H1 (cell line): ENCODE results near the gene TXNDC2. TPM values are rescaled to one million over a fixed set of nuclear protein-coding genes. Genes with fewer than 3 reads are reported as not detected.
A peak's percentile ranks its signal among the peaks of the same experiment; 100 is the strongest.

Experiments
- CTCF ChIA-PET: fragments of 300-600 bp; sonication (Branson Sonifier 250); formaldehyde crosslinking; loops from one replicate; lab custom pipeline; 2021; ENCODE audit not compliant: partially characterized antibody; lab: Charles Lee
- POLR2A ChIA-PET: fragments of 300-600 bp; sonication (Branson Sonifier 250); formaldehyde crosslinking; loops from one replicate; lab custom pipeline; 2021; ENCODE audit warnings: inconsistent platforms; ENCODE audit not compliant: partially characterized antibody; lab: Charles Lee
- DNase-seq, 2 experiments: peaks; one replicate each; pipeline versions ENCODE4 v3.0.0 to v3.0.0-alpha.2; 2010 to 2022; ENCODE audit warnings: low spot score in 2 of 2, low read depth in 1 of 2, mixed read lengths in 1 of 2
- FAIRE-seq: peaks from 2 replicates; lab custom pipeline; 2011; peaks lifted over from hg19 to GRCh38; lab: Jason Lieb, UNC
- H2AFZ ChIP-seq: 2 replicates; pipeline ENCODE4 v1.8.1; 2012; ENCODE audit warnings: low read length, inconsistent platforms
- H2AK5ac ChIP-seq: 2 replicates; pipeline ENCODE4 v1.6.1; 2013; ENCODE audit warnings: low read depth, low read length
- H2BK120ac ChIP-seq: replicated peaks from 2 replicates; pipeline ENCODE3; 2013; ENCODE audit warnings: low read depth, low read length, inconsistent platforms
- H2BK12ac ChIP-seq: 2 replicates; pipeline ENCODE4 v1.6.1; 2013; ENCODE audit warnings: low read depth, low read length
- H2BK15ac ChIP-seq: 2 replicates; pipeline ENCODE4 v1.6.1; 2013; ENCODE audit warnings: low read length
- H2BK20ac ChIP-seq: 2 replicates; pipeline ENCODE4 v1.6.1; 2013; ENCODE audit warnings: low read length
- H2BK5ac ChIP-seq: 2 replicates; pipeline ENCODE4 v1.6.1; 2013; ENCODE audit warnings: low read depth, low read length
- H3K14ac ChIP-seq: 2 replicates; pipeline ENCODE4 v1.6.1; 2013; ENCODE audit warnings: inconsistent platforms; ENCODE audit not compliant: insufficient read length
- H3K18ac ChIP-seq: 2 replicates; pipeline ENCODE4 v1.6.1; 2013; ENCODE audit warnings: low read length; ENCODE audit errors: extremely low read depth
- H3K23ac ChIP-seq: 2 replicates; pipeline ENCODE4 v1.6.1; 2013; ENCODE audit warnings: inconsistent platforms; ENCODE audit not compliant: insufficient read length
- H3K23me2 ChIP-seq: 2 replicates; pipeline ENCODE4 v1.6.1; 2013; ENCODE audit warnings: low read depth, low read length
- H3K27ac ChIP-seq: 2 replicates; pipeline ENCODE4 v1.6.1; 2011; ENCODE audit warnings: low read depth, low read length, inconsistent platforms
- H3K27me3 ChIP-seq, 4 experiments: replicated peaks in 1 of 4; 1 replicate in 1 of 4; 2 replicates in 3 of 4; pipeline versions ENCODE4 v1.6.1 to v1.8.1; 2011 to 2013; ENCODE audit warnings: low read length in 3 of 4, mild to moderate bottlenecking in 3 of 4, inconsistent platforms in 2 of 4, mixed read lengths in 2 of 4, moderate library complexity in 1 of 4; ENCODE audit not compliant: control insufficient read depth in 3 of 4, insufficient read depth in 3 of 4; ENCODE audit errors: extremely low read depth in 1 of 4
- H3K36me3 ChIP-seq, 4 experiments: 2 replicates each; pipeline versions ENCODE4 v1.6.1 to v1.8.1; 2011 to 2013; ENCODE audit warnings: mild to moderate bottlenecking in 4 of 4, low read length in 3 of 4, moderate library complexity in 2 of 4, control low read depth in 1 of 4, inconsistent platforms in 1 of 4; ENCODE audit not compliant: insufficient read depth in 4 of 4, control insufficient read depth in 2 of 4
- H3K4ac ChIP-seq: replicated peaks from 2 replicates; pipeline ENCODE3; 2013; ENCODE audit warnings: low read length, low read depth, mixed read lengths, inconsistent platforms; ENCODE audit not compliant: insufficient read length
- H3K4me1 ChIP-seq, 4 experiments: replicated peaks in 1 of 4; 1 replicate in 1 of 4; 2 replicates in 3 of 4; pipeline versions ENCODE4 v1.6.1 to v1.8.1; 2011 to 2013; ENCODE audit warnings: low read length in 3 of 4, inconsistent platforms in 2 of 4, mixed read lengths in 1 of 4; ENCODE audit not compliant: insufficient read depth in 4 of 4, control insufficient read depth in 3 of 4
- H3K4me2 ChIP-seq, 2 experiments: 2 replicates each; pipeline versions ENCODE4 v1.6.1 to v1.8.1; 2011 to 2013; ENCODE audit warnings: low read depth in 2 of 2, low read length in 2 of 2, control low read depth in 1 of 2, inconsistent platforms in 1 of 2, mild to moderate bottlenecking in 1 of 2; ENCODE audit not compliant: insufficient read depth in 1 of 2
- H3K4me3 ChIP-seq, 4 experiments: fragments of 200-600, 300-600 bp in 1 of 4; sonication (generic), shearing (Covaris generic), sonication (Bioruptor Twin) in 1 of 4; 2 replicates each; pipeline versions ENCODE4 v1.5.1 to v1.8.1; 2011 to 2016; ENCODE audit warnings: low read length in 4 of 4, low read depth in 3 of 4, control low read depth in 2 of 4, inconsistent platforms in 2 of 4, mild to moderate bottlenecking in 2 of 4, mixed read lengths in 1 of 4, moderate library complexity in 1 of 4; ENCODE audit not compliant: insufficient read depth in 2 of 4; ENCODE audit errors: extremely low read depth in 1 of 4
- H3K56ac ChIP-seq: replicated peaks from 2 replicates; pipeline ENCODE3; 2013; ENCODE audit warnings: low read depth, mild to moderate bottlenecking, mixed read lengths, low read length, inconsistent platforms; ENCODE audit not compliant: insufficient read length
- H3K79me1 ChIP-seq: 2 replicates; pipeline ENCODE4 v1.6.1; 2013; ENCODE audit warnings: low read depth, low read length, control low read depth
- H3K79me2 ChIP-seq, 2 experiments: 2 replicates each; pipeline versions ENCODE4 v1.6.1 to v1.8.1; 2012 to 2013; ENCODE audit warnings: low read length in 2 of 2, mild to moderate bottlenecking in 2 of 2, inconsistent platforms in 1 of 2; ENCODE audit not compliant: insufficient read depth in 2 of 2, control insufficient read depth in 1 of 2
- H3K9ac ChIP-seq, 4 experiments: replicated peaks in 1 of 4; 1 replicate in 1 of 4; 2 replicates in 3 of 4; pipeline versions ENCODE4 v1.6.1 to v1.8.1; 2011 to 2013; ENCODE audit warnings: low read depth in 3 of 4, low read length in 3 of 4, control low read depth in 2 of 4, mild to moderate bottlenecking in 2 of 4, moderate library complexity in 2 of 4, inconsistent platforms in 1 of 4; ENCODE audit errors: extremely low read depth in 1 of 4
- H3K9me3 ChIP-seq, 2 experiments: 2 replicates each; pipeline versions ENCODE4 v1.6.1 to v1.8.1; 2012 to 2013; ENCODE audit warnings: mild to moderate bottlenecking in 2 of 2, moderate library complexity in 2 of 2, control low read depth in 1 of 2, inconsistent platforms in 1 of 2, low read depth in 1 of 2, low read length in 1 of 2, mixed read lengths in 1 of 2; ENCODE audit not compliant: insufficient read depth in 2 of 2
- H4K20me1 ChIP-seq, 2 experiments: replicated peaks in 1 of 2; 2 replicates each; pipeline versions ENCODE3 to v1.8.1; 2011 to 2013; ENCODE audit warnings: inconsistent platforms in 2 of 2, low read length in 2 of 2, mild to moderate bottlenecking in 1 of 2; ENCODE audit not compliant: insufficient read depth in 2 of 2, control insufficient read depth in 1 of 2
- H4K5ac ChIP-seq: 2 replicates; pipeline ENCODE4 v1.6.1; 2013; ENCODE audit warnings: low read length, low read depth, mixed read lengths, inconsistent platforms; ENCODE audit not compliant: insufficient read length
- H4K8ac ChIP-seq: 2 replicates; pipeline ENCODE4 v1.8.0; 2013; ENCODE audit warnings: mild to moderate bottlenecking, moderate library complexity, low read length, inconsistent platforms; ENCODE audit not compliant: insufficient read depth; ENCODE audit errors: extremely low read depth
- H4K91ac ChIP-seq: replicated peaks from 2 replicates; pipeline ENCODE3; 2013; ENCODE audit warnings: low read length, mixed read lengths, inconsistent platforms; ENCODE audit not compliant: insufficient read length
- HDAC6 ChIP-seq: IDR thresholded peaks from one replicate; pipeline ENCODE4 v1.7.1; 2012; ENCODE audit warnings: low read depth, mild to moderate bottlenecking, inconsistent platforms, low read length, moderate library complexity
- JUN ChIP-seq: IDR thresholded peaks from 2 replicates; pipeline ENCODE4 v1.6.1; 2011; ENCODE audit warnings: low read depth, mild to moderate bottlenecking, improper control_type of control experiment, low read length
- KDM5A ChIP-seq: fragments of 200-600 bp; IDR thresholded peaks from 2 replicates; pipeline ENCODE4 v1.7.1; 2012; ENCODE audit warnings: mild to moderate bottlenecking, low read length, inconsistent platforms, mixed read lengths
- SP4 ChIP-seq: IDR thresholded peaks from 2 replicates; pipeline ENCODE4 v1.6.1; 2012; ENCODE audit warnings: low read length, inconsistent platforms
- TBP ChIP-seq: IDR thresholded peaks from 2 replicates; pipeline ENCODE4 v1.6.1; 2011; ENCODE audit warnings: low read depth, low read length, improper control_type of control experiment
- WGBS, 2 experiments: shearing (Covaris generic) in 1 of 2; methylation state at CpG; one replicate each; pipeline versions ENCODE4 v1.1.6 to v1.1.7; 2013 to 2015; ENCODE audit warnings: low lambda C conversion rate in 2 of 2, mixed read lengths in 2 of 2, inconsistent platforms in 1 of 2, low coverage in 1 of 2, missing lambda C conversion rate in 1 of 2; ENCODE audit not compliant: insufficient replicate concordance in 2 of 2, insufficient coverage in 1 of 2, insufficient read length in 1 of 2; ENCODE audit errors: extremely low coverage in 1 of 2, missing lambda C conversion rate in 1 of 2; 5-methylcytosine and 5-hydroxymethylcytosine counted together
- polyA plus RNA-seq, 7 experiments: library from polyadenylated mRNA; depleted of rRNA in 3 of 7; stranded (reverse) in 5 of 7; unstranded in 2 of 7; fragments of >200 nt in 5 of 7; fragments of 200-250 nt in 2 of 7; gene quantifications; 1 replicate in 5 of 7; 2 replicates in 1 of 7; 4 replicates in 1 of 7; pipeline versions ENCODE4 v1.2.1 to v1.2.3, GENCODE V29; 2011 to 2013; ENCODE audit warnings: missing spikeins in 2 of 7, mixed read lengths in 2 of 7
- total RNA-seq: library from RNA; stranded (reverse); fragmentation: NEBNext Ultra II Directional; extraction: Animal tissue kit (Norgen Biotek cat#: 25700); gene quantifications from 2 replicates; pipeline ENCODE4 v1.2.1, GENCODE V29; 2021

TXNDC2 gene
- total and polyA plus RNA-seq, 2 of the 8 experiments (the other 6 are each of a cell fraction or from before 2014, with no cell fraction given), result 0.09 TPM; not detected in 1

GRCh38 chr18:9841752-9842151 lies 44.0 kb upstream of the TXNDC2 start:
- Histone ChIP-seq H3K4me3 (no peak overlapping the region), H2BK12ac (no peak overlapping the region), H2BK20ac (no peak overlapping the region), H3K27ac (no peak overlapping the region), H4K20me1 (no peaks in the 10 kb centered on the region), H4K91ac (no peak overlapping the region), H2BK120ac (no peak overlapping the region), H3K23ac (no peak overlapping the region), H3K4me1 (peaks cover 7 to 24% (median 11%) of the 10 kb centered on the region in 4 experiments; a peak in 5 of 7 replicates), H3K36me3 (no peaks in the 10 kb centered on the region), H3K79me2 (no peaks in the 10 kb centered on the region), H4K8ac (no peak overlapping the region; the same call in 1 of the 2 replicates), H2BK15ac (0 out of 2 replicates have a peak overlapping the region, but pooled peaks have one; percentile 5), H3K56ac (no peak overlapping the region), H2BK5ac (no peak overlapping the region), H2AK5ac (no peak overlapping the region), H3K9ac (no peak overlapping the region), H3K14ac (no peak overlapping the region), H3K79me1 (peaks cover 3% of the 10 kb centered on the region), H3K27me3 (no peaks in the 10 kb centered on the region), H3K9me3 (no peaks in the 10 kb centered on the region), H3K18ac (no peak overlapping the region), H3K4ac (no peak overlapping the region), H3K23me2 (no peaks in the 10 kb centered on the region), H3K4me2 (no peak overlapping the region), H2AFZ (no peak overlapping the region), H4K5ac (no peak overlapping the region)
- ChIA-PET CTCF (no interaction called here), POLR2A (no interaction called here)
- DNase-seq, result no peak
- FAIRE-seq, result no peak
- 98% methylated on average over 4 of the region's 4 CpGs; no CpG with 5 or more reads in 1 of the 2 experiments for WGBS, 2 experiments
- no peak for TF ChIP-seq TBP
- TF ChIP-seq KDM5A, result no peak
- TF ChIP-seq SP4, result no peak
- TF ChIP-seq HDAC6, result no peak
- no peak for TF ChIP-seq JUN
